DOHH2 (cell line): ENCODE data around the gene SMPD3.

Experiments used
- EZH2phosphoT487 ChIP-seq: fragments of 200-600 bp; sonication (generic); IDR thresholded peaks from 2 replicates; pipeline ENCODE4 v1.6.1; 2017; ENCODE audit warnings: borderline replicate concordance, mild to moderate bottlenecking, antibody characterized with exemption, low read length, moderate library complexity, mixed read lengths
- TF ChIP-seq, protein P1 (sequence below): fragments of 200-600 bp; sonication (generic); IDR thresholded peaks from one replicate; pipeline ENCODE4 v1.5.1; 2014; ENCODE audit warnings: antibody characterized with exemption, mild to moderate bottlenecking, low read depth, low read length; ENCODE audit not compliant: poor library complexity, severe bottlenecking

DNA sequence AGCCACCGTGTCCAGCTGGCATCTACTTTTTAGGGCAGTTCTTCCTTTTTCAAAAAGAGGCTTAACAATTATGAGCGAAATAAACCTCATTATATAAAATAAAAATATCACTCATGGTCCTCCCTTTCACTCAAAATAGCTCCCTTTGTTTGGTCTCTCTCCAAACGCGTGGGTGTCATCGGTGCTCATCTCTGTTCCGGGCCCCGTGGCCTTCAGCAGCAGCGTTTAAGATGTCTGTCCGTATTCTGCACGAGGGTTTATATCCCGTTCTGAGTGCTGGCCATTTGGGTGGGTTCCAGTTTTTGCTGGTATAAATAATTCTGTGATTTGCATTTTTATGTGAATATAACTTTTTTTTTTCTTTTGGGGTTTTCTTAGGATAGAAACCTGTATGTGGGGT lies 104.1 kb downstream of the SMPD3 start:
- TF ChIP-seq, protein P1, sequence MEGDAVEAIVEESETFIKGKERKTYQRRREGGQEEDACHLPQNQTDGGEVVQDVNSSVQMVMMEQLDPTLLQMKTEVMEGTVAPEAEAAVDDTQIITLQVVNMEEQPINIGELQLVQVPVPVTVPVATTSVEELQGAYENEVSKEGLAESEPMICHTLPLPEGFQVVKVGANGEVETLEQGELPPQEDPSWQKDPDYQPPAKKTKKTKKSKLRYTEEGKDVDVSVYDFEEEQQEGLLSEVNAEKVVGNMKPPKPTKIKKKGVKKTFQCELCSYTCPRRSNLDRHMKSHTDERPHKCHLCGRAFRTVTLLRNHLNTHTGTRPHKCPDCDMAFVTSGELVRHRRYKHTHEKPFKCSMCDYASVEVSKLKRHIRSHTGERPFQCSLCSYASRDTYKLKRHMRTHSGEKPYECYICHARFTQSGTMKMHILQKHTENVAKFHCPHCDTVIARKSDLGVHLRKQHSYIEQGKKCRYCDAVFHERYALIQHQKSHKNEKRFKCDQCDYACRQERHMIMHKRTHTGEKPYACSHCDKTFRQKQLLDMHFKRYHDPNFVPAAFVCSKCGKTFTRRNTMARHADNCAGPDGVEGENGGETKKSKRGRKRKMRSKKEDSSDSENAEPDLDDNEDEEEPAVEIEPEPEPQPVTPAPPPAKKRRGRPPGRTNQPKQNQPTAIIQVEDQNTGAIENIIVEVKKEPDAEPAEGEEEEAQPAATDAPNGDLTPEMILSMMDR = no peak
- TF ChIP-seq EZH2phosphoT487 = no peak
